GM12878 (cell line): ENCODE results near the gene ZNF396. TPM values are rescaled to one million over a fixed set of nuclear protein-coding genes. Genes with fewer than 3 reads are reported as not detected.

ENCODE experiments used
- ATF7 ChIP-seq: fragments of 450-650 bp; IDR thresholded peaks from 2 replicates; pipeline ENCODE4 v1.6.1; 2016; ENCODE audit warnings: low read depth, mild to moderate bottlenecking
- POLR2AphosphoS2 ChIP-seq: IDR thresholded peaks from 2 replicates; pipeline ENCODE4 v1.6.1; 2011; ENCODE audit warnings: low read depth, mild to moderate bottlenecking, low read length, improper control_type of control experiment, moderate library complexity
- ZSCAN29 ChIP-seq: fragments of 450-650 bp; IDR thresholded peaks from 2 replicates; pipeline ENCODE4 v1.6.1; 2017; ENCODE audit warnings: mild to moderate bottlenecking, moderate library complexity
- polyA plus RNA-seq, 11 experiments: library from polyadenylated mRNA; depleted of rRNA in 4 of 11; unstranded in 6 of 11; stranded (reverse) in 5 of 11; fragments of >200 nt; fragmentation: Nextera tagmentation in 4 of 11; fragmentation: Illumina TruSeq in 1 of 11; extraction: Ambion mirVana in 4 of 11; extraction: Trizol in 1 of 11; gene quantifications; 1 replicate in 1 of 11; 2 replicates in 10 of 11; pipeline versions ENCODE4 v1.2.1 to v1.2.3, GENCODE V29; 2011 to 2016; ENCODE audit warnings: inconsistent platforms in 2 of 11, missing spikeins in 2 of 11, low read depth in 1 of 11
- total RNA-seq, 4 experiments: library from RNA; depleted of rRNA in 3 of 4; stranded (reverse); fragments of >200 nt in 3 of 4; fragmentation: Illumina TruSeq in 1 of 4; extraction: Trizol in 1 of 4; gene quantifications; 2 replicates each; pipeline versions ENCODE4 v1.2.1 to v1.2.3, GENCODE V29; 2013 to 2021
- TF ChIP-seq, protein P1 (sequence below): IDR thresholded peaks from 2 replicates; pipeline ENCODE4 v1.6.1; 2012; ENCODE audit warnings: low read length, inconsistent platforms
- TF ChIP-seq, protein P2 (sequence below): fragments of 450-650 bp; IDR thresholded peaks from 2 replicates; pipeline ENCODE4 v1.6.1; 2017; ENCODE audit warnings: antibody characterized with exemption, mild to moderate bottlenecking, moderate library complexity
- TF ChIP-seq, protein P3 (sequence below): fragments of 450-650 bp; IDR thresholded peaks from 2 replicates; pipeline ENCODE4 v1.6.1; 2018; ENCODE audit warnings: borderline replicate concordance, mild to moderate bottlenecking; ENCODE audit not compliant: partially characterized antibody
- TF ChIP-seq, protein P4 (sequence below): fragments of 450-650 bp; IDR thresholded peaks from 2 replicates; pipeline ENCODE4 v1.6.1; 2017; ENCODE audit warnings: mild to moderate bottlenecking, low read depth, inconsistent platforms; ENCODE audit not compliant: poor library complexity, severe bottlenecking
- TF ChIP-seq, protein P5 (sequence below): fragments of 450-650 bp; IDR thresholded peaks from 2 replicates; pipeline ENCODE4 v1.6.1; 2017; ENCODE audit warnings: mild to moderate bottlenecking
- TF ChIP-seq, protein P6 (sequence below): IDR thresholded peaks from 2 replicates; pipeline ENCODE4 v1.6.1; 2011; ENCODE audit warnings: borderline replicate concordance, low read depth, mild to moderate bottlenecking, moderate library complexity, low read length; ENCODE audit not compliant: insufficient read depth, poor library complexity, severe bottlenecking

The ZNF396 gene
- total and polyA plus RNA-seq, 10 of the 15 experiments (the other 5 are each of a cell fraction or from before 2014, with no cell fraction given) = 0.14 to 0.79 (median 0.47) TPM

DNA sequence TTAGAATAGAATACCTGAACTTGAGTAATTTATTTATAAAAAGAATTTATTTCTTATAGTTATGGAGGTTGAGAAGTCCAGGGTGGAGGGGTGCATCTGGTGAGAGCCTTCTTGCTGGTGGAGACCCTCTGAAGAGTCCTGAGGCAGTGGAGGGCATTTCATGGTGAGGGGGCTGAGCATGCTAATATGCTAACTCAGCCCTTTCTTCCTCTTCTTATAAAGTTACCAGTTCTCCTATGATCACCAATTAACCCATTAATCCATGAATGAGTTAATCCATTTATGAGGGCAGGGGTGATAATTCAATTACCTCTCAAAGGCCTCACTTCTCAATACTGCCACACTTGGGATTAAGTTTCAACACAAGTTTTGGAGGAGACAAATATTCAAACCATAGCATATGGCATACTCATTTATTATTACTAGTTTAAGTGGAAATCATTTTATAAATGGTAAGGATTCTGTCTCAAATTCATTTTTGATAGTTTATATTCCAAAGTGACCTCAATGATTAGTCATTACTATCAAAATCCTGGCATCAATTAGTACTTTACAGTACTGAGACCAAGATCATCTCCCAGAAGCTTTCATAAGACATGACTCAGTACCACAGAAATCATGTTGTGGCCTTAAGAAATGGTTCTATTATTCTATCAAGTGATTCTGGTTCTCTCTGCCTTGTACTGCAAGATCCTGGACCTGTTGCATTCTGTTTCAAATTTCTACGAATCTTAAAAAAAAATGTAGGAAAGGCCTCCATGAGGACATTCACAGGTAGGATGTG is 5.5 kb downstream of the ZNF396 start (continued):
- TF ChIP-seq, protein P1, sequence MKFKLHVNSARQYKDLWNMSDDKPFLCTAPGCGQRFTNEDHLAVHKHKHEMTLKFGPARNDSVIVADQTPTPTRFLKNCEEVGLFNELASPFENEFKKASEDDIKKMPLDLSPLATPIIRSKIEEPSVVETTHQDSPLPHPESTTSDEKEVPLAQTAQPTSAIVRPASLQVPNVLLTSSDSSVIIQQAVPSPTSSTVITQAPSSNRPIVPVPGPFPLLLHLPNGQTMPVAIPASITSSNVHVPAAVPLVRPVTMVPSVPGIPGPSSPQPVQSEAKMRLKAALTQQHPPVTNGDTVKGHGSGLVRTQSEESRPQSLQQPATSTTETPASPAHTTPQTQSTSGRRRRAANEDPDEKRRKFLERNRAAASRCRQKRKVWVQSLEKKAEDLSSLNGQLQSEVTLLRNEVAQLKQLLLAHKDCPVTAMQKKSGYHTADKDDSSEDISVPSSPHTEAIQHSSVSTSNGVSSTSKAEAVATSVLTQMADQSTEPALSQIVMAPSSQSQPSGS = no peak
- TF ChIP-seq ZSCAN29 (no peak), ATF7 (no peak), POLR2AphosphoS2 (no peak)
- TF ChIP-seq, protein P2, sequence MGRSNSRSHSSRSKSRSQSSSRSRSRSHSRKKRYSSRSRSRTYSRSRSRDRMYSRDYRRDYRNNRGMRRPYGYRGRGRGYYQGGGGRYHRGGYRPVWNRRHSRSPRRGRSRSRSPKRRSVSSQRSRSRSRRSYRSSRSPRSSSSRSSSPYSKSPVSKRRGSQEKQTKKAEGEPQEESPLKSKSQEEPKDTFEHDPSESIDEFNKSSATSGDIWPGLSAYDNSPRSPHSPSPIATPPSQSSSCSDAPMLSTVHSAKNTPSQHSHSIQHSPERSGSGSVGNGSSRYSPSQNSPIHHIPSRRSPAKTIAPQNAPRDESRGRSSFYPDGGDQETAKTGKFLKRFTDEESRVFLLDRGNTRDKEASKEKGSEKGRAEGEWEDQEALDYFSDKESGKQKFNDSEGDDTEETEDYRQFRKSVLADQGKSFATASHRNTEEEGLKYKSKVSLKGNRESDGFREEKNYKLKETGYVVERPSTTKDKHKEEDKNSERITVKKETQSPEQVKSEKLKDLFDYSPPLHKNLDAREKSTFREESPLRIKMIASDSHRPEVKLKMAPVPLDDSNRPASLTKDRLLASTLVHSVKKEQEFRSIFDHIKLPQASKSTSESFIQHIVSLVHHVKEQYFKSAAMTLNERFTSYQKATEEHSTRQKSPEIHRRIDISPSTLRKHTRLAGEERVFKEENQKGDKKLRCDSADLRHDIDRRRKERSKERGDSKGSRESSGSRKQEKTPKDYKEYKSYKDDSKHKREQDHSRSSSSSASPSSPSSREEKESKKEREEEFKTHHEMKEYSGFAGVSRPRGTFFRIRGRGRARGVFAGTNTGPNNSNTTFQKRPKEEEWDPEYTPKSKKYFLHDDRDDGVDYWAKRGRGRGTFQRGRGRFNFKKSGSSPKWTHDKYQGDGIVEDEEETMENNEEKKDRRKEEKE = no peak
- TF ChIP-seq, protein P3, sequence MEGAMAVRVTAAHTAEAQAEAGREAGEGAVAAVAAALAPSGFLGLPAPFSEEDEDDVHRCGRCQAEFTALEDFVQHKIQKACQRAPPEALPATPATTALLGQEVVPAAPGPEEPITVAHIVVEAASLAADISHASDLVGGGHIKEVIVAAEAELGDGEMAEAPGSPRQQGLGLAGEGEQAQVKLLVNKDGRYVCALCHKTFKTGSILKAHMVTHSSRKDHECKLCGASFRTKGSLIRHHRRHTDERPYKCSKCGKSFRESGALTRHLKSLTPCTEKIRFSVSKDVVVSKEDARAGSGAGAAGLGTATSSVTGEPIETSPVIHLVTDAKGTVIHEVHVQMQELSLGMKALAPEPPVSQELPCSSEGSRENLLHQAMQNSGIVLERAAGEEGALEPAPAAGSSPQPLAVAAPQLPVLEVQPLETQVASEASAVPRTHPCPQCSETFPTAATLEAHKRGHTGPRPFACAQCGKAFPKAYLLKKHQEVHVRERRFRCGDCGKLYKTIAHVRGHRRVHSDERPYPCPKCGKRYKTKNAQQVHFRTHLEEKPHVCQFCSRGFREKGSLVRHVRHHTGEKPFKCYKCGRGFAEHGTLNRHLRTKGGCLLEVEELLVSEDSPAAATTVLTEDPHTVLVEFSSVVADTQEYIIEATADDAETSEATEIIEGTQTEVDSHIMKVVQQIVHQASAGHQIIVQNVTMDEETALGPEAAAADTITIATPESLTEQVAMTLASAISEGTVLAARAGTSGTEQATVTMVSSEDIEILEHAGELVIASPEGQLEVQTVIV = no peak
- TF ChIP-seq, protein P4, sequence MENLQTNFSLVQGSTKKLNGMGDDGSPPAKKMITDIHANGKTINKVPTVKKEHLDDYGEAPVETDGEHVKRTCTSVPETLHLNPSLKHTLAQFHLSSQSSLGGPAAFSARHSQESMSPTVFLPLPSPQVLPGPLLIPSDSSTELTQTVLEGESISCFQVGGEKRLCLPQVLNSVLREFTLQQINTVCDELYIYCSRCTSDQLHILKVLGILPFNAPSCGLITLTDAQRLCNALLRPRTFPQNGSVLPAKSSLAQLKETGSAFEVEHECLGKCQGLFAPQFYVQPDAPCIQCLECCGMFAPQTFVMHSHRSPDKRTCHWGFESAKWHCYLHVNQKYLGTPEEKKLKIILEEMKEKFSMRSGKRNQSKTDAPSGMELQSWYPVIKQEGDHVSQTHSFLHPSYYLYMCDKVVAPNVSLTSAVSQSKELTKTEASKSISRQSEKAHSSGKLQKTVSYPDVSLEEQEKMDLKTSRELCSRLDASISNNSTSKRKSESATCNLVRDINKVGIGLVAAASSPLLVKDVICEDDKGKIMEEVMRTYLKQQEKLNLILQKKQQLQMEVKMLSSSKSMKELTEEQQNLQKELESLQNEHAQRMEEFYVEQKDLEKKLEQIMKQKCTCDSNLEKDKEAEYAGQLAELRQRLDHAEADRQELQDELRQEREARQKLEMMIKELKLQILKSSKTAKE = no peak
- TF ChIP-seq, protein P5, sequence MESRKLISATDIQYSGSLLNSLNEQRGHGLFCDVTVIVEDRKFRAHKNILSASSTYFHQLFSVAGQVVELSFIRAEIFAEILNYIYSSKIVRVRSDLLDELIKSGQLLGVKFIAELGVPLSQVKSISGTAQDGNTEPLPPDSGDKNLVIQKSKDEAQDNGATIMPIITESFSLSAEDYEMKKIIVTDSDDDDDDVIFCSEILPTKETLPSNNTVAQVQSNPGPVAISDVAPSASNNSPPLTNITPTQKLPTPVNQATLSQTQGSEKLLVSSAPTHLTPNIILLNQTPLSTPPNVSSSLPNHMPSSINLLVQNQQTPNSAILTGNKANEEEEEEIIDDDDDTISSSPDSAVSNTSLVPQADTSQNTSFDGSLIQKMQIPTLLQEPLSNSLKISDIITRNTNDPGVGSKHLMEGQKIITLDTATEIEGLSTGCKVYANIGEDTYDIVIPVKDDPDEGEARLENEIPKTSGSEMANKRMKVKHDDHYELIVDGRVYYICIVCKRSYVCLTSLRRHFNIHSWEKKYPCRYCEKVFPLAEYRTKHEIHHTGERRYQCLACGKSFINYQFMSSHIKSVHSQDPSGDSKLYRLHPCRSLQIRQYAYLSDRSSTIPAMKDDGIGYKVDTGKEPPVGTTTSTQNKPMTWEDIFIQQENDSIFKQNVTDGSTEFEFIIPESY = no peak
- TF ChIP-seq, protein P6, sequence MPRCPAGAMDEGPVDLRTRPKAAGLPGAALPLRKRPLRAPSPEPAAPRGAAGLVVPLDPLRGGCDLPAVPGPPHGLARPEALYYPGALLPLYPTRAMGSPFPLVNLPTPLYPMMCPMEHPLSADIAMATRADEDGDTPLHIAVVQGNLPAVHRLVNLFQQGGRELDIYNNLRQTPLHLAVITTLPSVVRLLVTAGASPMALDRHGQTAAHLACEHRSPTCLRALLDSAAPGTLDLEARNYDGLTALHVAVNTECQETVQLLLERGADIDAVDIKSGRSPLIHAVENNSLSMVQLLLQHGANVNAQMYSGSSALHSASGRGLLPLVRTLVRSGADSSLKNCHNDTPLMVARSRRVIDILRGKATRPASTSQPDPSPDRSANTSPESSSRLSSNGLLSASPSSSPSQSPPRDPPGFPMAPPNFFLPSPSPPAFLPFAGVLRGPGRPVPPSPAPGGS = no peak
